ENCODE measurements around the gene PAK1.

Gene PAK1

DNA sequence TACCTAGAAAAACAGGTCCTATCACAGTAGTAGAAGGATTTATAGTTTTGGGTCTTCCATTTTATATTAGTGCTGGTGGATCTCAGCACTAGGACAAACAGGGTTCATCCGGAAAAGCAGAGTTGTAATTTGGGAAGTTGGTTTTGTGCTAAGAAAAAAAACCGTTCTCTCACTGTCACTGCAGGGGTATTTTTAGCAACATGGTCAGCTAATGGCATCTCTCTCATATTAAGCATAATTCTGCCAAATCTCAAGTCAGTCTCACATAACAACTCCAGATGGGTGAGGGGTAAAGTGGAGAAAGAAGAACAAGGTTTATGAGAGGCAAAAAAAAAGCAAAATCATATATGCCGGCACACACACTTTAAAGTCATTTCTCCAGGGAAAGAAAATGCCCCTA is 120.8 kb downstream of the PAK1 start:
- H3K9ac ChIP-seq (ENCODE audit: low read depth in 1 of 2, low read length in 2 of 2): no peak overlapping the region

DNA sequence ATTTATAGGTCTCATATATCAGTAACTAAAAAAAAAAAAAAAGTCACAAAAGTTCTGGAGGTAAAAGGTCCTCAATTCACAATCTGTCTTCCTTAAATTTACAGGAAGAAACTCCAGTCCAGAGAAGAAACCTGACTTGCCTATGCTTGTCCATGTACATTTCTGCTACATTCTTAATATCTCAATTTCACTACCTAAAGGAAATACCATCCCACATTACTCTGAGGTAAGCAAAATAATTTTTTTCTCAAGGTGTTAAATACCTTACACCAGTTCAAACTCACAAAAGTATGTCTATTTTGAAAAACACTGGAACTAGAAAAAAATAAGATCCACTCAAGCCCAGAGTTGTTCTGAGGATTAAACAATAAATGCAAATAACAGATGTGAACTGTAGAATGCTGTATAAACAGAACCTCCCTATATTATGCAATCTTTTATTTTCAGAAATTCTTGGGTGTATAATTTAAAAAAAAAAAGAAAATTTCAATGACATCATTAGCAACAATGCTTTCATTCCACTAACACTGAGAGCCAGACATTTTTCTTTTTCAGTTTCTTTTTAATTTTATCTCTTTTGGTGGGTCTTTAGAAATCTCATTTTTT is 122.5 kb downstream of the PAK1 start:
- Histone ChIP-seq H3K27me3 (ENCODE audit: control insufficient read depth in 1 of 2, insufficient read depth in 2 of 2, low read length in 2 of 2) (no peaks in the 10 kb centered on the region), H3K9ac (ENCODE audit: low read depth in 1 of 2, low read length in 2 of 2) (no peak overlapping the region), H3K4me3 (ENCODE audit: low read depth in 1 of 2, low read length in 2 of 2) (no peak overlapping the region), H3K27ac (ENCODE audit: low read depth, low read length) (no peak overlapping the region), H3K36me3 (ENCODE audit: control insufficient read depth in 1 of 2, insufficient read depth in 2 of 2, low read length in 2 of 2) (peaks cover 5 to 34% of the 10 kb centered on the region in 2 donors), H3K4me1 (ENCODE audit: control insufficient read depth in 1 of 2, insufficient read depth in 2 of 2, low read length in 2 of 2) (no peaks in the 10 kb centered on the region), H3K9me3 (ENCODE audit: control insufficient read depth in 1 of 2, low read length in 2 of 2) (no peaks in the 10 kb centered on the region)

More for the DNA sequence above, 120.8 kb downstream of the PAK1 start:
- Histone ChIP-seq H3K4me3 (ENCODE audit: low read depth in 1 of 2, low read length in 2 of 2) (no peak overlapping the region), H3K4me1 (ENCODE audit: control insufficient read depth in 1 of 2, insufficient read depth in 2 of 2, low read length in 2 of 2) (no peaks in the 10 kb centered on the region), H3K36me3 (ENCODE audit: control insufficient read depth in 1 of 2, insufficient read depth in 2 of 2, low read length in 2 of 2) (peaks cover 7 to 38% of the 10 kb centered on the region in 2 donors), H3K9me3 (ENCODE audit: control insufficient read depth in 1 of 2, low read length in 2 of 2) (no peaks in the 10 kb centered on the region), H3K27me3 (ENCODE audit: control insufficient read depth in 1 of 2, insufficient read depth in 2 of 2, low read length in 2 of 2) (no peaks in the 10 kb centered on the region), H3K27ac (ENCODE audit: low read depth, low read length) (no peak overlapping the region)

DNA sequence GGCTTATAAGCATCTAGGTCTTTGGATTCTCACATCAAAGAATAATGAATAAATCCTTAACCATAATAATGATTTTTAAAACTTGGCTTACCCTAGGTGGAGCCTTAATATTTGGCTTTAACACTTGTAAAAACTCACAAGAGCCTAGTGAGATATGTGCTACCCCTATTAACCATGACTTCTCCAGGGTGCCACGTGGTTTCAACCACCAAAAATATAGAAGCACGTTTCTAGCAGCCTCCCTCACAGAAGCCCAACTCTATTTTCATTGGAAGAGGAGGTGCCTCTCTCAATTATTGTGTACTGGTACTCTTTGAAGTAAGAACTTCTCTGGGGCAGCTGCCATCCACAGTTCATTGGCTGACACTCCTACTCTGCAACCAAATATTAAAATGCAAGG is 125.9 kb downstream of the PAK1 start:
- no peak overlapping the region for H3K27ac ChIP-seq (ENCODE audit: low read depth, low read length)
- H3K27me3 ChIP-seq (ENCODE audit: control insufficient read depth in 1 of 2, insufficient read depth in 2 of 2, low read length in 2 of 2): no peaks in the 10 kb centered on the region
- H3K9me3 ChIP-seq (ENCODE audit: control insufficient read depth in 1 of 2, low read length in 2 of 2): no peaks in the 10 kb centered on the region
- no peak overlapping the region for H3K9ac ChIP-seq (ENCODE audit: low read depth in 1 of 2, low read length in 2 of 2)
- H3K4me3 ChIP-seq (ENCODE audit: low read depth in 1 of 2, low read length in 2 of 2): no peak overlapping the region
- H3K36me3 ChIP-seq (ENCODE audit: control insufficient read depth in 1 of 2, insufficient read depth in 2 of 2, low read length in 2 of 2): peaks cover 6 to 25% of the 10 kb centered on the region in 2 donors
- H3K4me1 ChIP-seq (ENCODE audit: control insufficient read depth in 1 of 2, insufficient read depth in 2 of 2, low read length in 2 of 2): no peaks in the 10 kb centered on the region

DNA sequence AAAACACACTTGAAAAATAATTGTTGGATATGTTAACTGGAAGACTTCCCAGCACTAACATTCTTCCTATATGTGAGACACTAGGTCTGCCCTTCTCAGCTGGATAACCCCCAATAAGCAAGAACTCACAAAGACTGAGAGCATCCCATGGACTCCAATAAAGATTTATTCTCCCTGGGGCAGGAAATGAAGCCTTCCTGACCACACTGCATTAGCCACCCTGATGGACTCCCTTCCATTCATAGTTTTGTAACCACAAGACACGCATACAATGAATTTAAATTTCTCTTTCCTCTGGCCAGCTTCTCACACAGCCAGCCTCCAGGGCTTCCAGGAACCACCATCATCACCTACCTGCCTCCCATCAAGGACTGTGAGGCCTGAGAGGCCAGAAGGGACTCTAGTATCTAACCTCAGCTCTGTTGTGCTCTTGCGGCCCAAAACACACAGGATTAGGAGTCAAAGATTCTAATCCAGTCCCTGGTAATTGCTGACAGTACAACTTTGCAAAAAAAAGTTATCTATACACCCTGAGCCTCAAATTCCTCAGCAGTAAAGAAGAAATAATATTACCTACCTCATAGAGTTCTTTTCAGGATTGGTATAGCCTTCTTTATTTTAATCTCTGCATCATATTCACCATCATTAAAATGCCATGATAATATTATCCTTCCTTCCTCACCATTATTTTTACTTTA is 126.8 kb downstream of the PAK1 start:
- Histone ChIP-seq H3K4me3 (ENCODE audit: low read depth in 1 of 2, low read length in 2 of 2) (no peak overlapping the region), H3K9ac (ENCODE audit: low read depth in 1 of 2, low read length in 2 of 2) (no peak overlapping the region), H3K27me3 (ENCODE audit: control insufficient read depth in 1 of 2, insufficient read depth in 2 of 2, low read length in 2 of 2) (no peaks in the 10 kb centered on the region), H3K4me1 (ENCODE audit: control insufficient read depth in 1 of 2, insufficient read depth in 2 of 2, low read length in 2 of 2) (no peaks in the 10 kb centered on the region), H3K27ac (ENCODE audit: low read depth, low read length) (no peak overlapping the region), H3K9me3 (ENCODE audit: control insufficient read depth in 1 of 2, low read length in 2 of 2) (no peaks in the 10 kb centered on the region), H3K36me3 (ENCODE audit: control insufficient read depth in 1 of 2, insufficient read depth in 2 of 2, low read length in 2 of 2) (peaks cover 8 to 17% of the 10 kb centered on the region in 2 donors)

DNA sequence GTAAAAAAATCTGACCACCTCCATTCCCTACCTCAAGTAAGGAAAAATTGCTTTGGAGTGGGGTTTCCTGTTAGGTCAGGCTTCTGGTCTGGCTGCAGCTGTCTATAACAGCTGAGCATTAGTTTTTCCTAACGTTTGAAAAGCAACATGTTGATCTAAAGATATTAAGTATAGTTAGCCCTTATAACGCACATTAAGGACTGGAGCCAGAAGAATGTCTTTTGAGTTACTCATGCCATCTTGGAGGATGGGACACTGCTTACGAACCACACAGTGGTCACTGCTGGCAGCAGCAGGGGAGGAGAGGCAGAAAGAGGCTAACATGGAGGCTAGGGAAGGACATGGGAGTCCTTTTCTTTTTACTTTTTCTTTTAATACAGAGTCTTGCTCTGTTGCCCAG is 128.3 kb downstream of the PAK1 start:
- Histone ChIP-seq H3K36me3 (ENCODE audit: control insufficient read depth in 1 of 2, insufficient read depth in 2 of 2, low read length in 2 of 2) (peaks cover 11 to 25% of the 10 kb centered on the region in 2 donors), H3K4me3 (ENCODE audit: low read depth in 1 of 2, low read length in 2 of 2) (no peak overlapping the region), H3K27ac (ENCODE audit: low read depth, low read length) (no peak overlapping the region), H3K4me1 (ENCODE audit: control insufficient read depth in 1 of 2, insufficient read depth in 2 of 2, low read length in 2 of 2) (no peaks in the 10 kb centered on the region), H3K9ac (ENCODE audit: low read depth in 1 of 2, low read length in 2 of 2) (no peak overlapping the region), H3K9me3 (ENCODE audit: control insufficient read depth in 1 of 2, low read length in 2 of 2) (no peaks in the 10 kb centered on the region), H3K27me3 (ENCODE audit: control insufficient read depth in 1 of 2, insufficient read depth in 2 of 2, low read length in 2 of 2) (no peaks in the 10 kb centered on the region)

DNA sequence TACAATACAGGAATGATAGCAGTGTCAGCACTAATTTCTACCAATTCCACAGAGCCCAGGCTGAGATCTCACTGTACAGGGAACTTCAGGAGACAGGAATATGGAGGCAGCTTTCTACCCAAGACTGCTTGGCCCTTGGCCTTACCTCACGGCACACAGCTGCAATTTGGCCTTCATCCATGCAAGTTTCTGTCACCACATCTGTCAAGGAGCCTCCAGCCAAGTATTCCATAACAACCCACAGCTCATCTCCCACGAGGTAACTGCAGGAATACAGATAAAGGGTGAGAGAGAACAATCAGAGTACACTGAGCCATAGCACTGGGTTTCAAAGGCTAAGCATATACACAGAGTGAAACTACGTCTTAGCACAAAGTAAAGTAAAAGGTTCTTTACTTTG is 133.4 kb downstream of the PAK1 start:
- Histone ChIP-seq H3K4me3 (ENCODE audit: low read depth in 1 of 2, low read length in 2 of 2) (no peak overlapping the region), H3K9ac (ENCODE audit: low read depth in 1 of 2, low read length in 2 of 2) (no peak overlapping the region), H3K27me3 (ENCODE audit: control insufficient read depth in 1 of 2, insufficient read depth in 2 of 2, low read length in 2 of 2) (no peaks in the 10 kb centered on the region), H3K27ac (ENCODE audit: low read depth, low read length) (no peak overlapping the region), H3K4me1 (ENCODE audit: control insufficient read depth in 1 of 2, insufficient read depth in 2 of 2, low read length in 2 of 2) (no peaks in the 10 kb centered on the region), H3K9me3 (ENCODE audit: control insufficient read depth in 1 of 2, low read length in 2 of 2) (no peaks in the 10 kb centered on the region), H3K36me3 (ENCODE audit: control insufficient read depth in 1 of 2, insufficient read depth in 2 of 2, low read length in 2 of 2) (peaks cover 25 to 40% of the 10 kb centered on the region in 2 donors)

DNA sequence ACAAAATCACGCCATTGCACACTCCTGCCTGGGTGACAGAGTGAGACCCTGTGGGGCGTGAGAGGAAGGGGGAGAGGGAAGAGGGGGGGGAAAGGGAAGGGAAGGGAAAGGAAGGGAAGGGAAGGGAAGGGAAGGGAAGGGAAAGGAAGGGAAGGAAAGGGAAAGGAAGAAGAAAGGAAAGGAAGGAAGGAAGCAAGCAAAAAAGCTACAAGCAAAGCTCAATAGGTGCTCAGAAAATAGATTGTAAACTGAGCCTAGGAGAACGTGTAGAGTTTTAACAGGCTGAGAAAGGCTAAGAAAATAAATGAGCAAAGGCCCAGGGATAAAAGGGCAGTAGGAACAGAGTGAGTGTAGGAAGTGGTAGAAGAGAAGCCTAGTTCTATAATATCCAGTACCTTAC is 141.6 kb downstream of the PAK1 start:
- peaks cover 14 to 42% of the 10 kb centered on the region in 2 donors for H3K36me3 ChIP-seq (ENCODE audit: control insufficient read depth in 1 of 2, insufficient read depth in 2 of 2, low read length in 2 of 2)
- no peak overlapping the region for H3K4me3 ChIP-seq (ENCODE audit: low read depth in 1 of 2, low read length in 2 of 2)
- peaks cover 0 to 2% of the 10 kb centered on the region in 2 donors for H3K9me3 ChIP-seq (ENCODE audit: control insufficient read depth in 1 of 2, low read length in 2 of 2)
- no peaks in the 10 kb centered on the region for H3K27me3 ChIP-seq (ENCODE audit: control insufficient read depth in 1 of 2, insufficient read depth in 2 of 2, low read length in 2 of 2)
- no peak overlapping the region for H3K27ac ChIP-seq (ENCODE audit: low read depth, low read length)
- H3K9ac ChIP-seq (ENCODE audit: low read depth in 1 of 2, low read length in 2 of 2): no peak overlapping the region
- H3K4me1 ChIP-seq (ENCODE audit: control insufficient read depth in 1 of 2, insufficient read depth in 2 of 2, low read length in 2 of 2): no peaks in the 10 kb centered on the region

DNA sequence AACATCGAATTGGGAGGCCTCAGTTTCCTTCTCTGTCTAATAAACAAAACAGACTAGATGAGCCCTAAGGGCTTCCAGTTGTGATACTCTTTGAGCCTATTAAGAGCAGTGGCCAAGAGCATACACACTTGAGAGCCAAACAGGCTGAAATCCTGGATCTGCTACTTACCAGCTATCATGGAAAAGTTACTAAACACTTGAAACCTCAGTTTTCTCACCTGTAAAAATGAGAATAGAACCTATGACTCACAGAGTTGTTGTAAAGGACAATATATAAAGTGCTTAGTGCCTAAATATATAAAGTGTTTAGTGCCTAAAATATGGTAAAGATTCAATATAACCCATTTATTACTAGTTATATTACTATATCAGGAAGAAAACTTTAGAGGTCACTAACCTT is 148.7 kb downstream of the PAK1 start:
- Histone ChIP-seq H3K4me1 (ENCODE audit: control insufficient read depth in 1 of 2, insufficient read depth in 2 of 2, low read length in 2 of 2) (no peaks in the 10 kb centered on the region), H3K27ac (ENCODE audit: low read depth, low read length) (no peak overlapping the region), H3K9me3 (ENCODE audit: control insufficient read depth in 1 of 2, low read length in 2 of 2) (no peaks in the 10 kb centered on the region), H3K4me3 (ENCODE audit: low read depth in 1 of 2, low read length in 2 of 2) (no peak overlapping the region), H3K27me3 (ENCODE audit: control insufficient read depth in 1 of 2, insufficient read depth in 2 of 2, low read length in 2 of 2) (no peaks in the 10 kb centered on the region), H3K9ac (ENCODE audit: low read depth in 1 of 2, low read length in 2 of 2) (no peak overlapping the region), H3K36me3 (ENCODE audit: control insufficient read depth in 1 of 2, insufficient read depth in 2 of 2, low read length in 2 of 2) (peaks cover 17 to 41% of the 10 kb centered on the region in 2 donors)

DNA sequence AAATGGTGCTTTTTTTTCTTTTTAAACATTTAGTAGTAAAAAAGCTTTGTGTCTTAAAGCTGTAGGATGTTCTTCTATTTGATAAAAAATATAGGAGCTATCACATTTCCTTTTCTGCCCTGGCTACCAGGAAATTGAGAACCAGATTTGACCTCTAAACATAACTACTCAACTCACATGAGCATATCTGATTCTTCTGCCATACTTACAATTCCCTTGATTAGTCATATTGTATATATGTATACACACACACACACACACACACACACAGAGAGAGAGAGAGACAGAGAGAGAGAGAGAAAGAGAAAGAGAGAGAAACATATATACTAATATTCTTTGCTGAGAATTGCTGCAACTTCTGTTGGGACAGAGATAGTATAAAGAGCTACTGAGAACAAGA is 149.4 kb downstream of the PAK1 start:
- Histone ChIP-seq H3K36me3 (ENCODE audit: control insufficient read depth in 1 of 2, insufficient read depth in 2 of 2, low read length in 2 of 2) (peaks cover 17 to 41% of the 10 kb centered on the region in 2 donors), H3K9me3 (ENCODE audit: control insufficient read depth in 1 of 2, low read length in 2 of 2) (no peaks in the 10 kb centered on the region), H3K27me3 (ENCODE audit: control insufficient read depth in 1 of 2, insufficient read depth in 2 of 2, low read length in 2 of 2) (no peaks in the 10 kb centered on the region), H3K27ac (ENCODE audit: low read depth, low read length) (no peak overlapping the region), H3K9ac (ENCODE audit: low read depth in 1 of 2, low read length in 2 of 2) (no peak overlapping the region), H3K4me1 (ENCODE audit: control insufficient read depth in 1 of 2, insufficient read depth in 2 of 2, low read length in 2 of 2) (no peaks in the 10 kb centered on the region), H3K4me3 (ENCODE audit: low read depth in 1 of 2, low read length in 2 of 2) (no peak overlapping the region)

DNA sequence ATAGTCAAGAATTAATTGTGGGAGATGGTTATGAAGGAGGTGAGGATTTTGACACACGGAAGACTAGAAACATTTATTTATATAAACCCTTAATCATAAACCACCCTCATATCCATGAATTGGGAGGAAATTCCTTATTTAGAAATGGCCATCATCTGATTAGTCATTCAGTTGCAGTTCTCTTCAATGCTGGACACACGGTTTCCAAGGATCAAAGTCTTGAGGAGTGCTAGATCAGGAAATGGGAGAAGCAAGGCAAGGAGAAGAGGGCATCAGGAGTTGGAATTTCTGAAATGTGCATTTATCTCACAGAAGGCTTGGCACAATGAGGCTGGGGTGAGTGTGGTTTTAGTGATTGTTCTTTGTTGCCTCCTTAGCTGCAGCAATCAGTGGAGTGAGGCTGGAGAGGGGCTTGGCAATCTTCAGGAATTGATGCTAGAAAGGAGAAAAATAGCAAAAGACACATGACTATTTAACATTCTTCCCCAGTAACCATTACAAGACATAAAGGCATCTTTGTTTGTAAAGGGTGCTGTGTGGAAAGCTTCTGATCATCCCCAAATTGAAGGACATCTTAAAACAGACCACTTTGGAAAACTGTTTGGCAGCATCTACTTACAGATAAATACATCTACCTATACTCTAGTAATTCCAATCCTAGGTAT is 150.8 kb downstream of the PAK1 start:
- Histone ChIP-seq H3K36me3 (ENCODE audit: control insufficient read depth in 1 of 2, insufficient read depth in 2 of 2, low read length in 2 of 2) (peaks cover 17 to 41% of the 10 kb centered on the region in 2 donors), H3K27ac (ENCODE audit: low read depth, low read length) (no peak overlapping the region), H3K9me3 (ENCODE audit: control insufficient read depth in 1 of 2, low read length in 2 of 2) (no peaks in the 10 kb centered on the region), H3K4me3 (ENCODE audit: low read depth in 1 of 2, low read length in 2 of 2) (no peak overlapping the region), H3K27me3 (ENCODE audit: control insufficient read depth in 1 of 2, insufficient read depth in 2 of 2, low read length in 2 of 2) (no peaks in the 10 kb centered on the region), H3K4me1 (ENCODE audit: control insufficient read depth in 1 of 2, insufficient read depth in 2 of 2, low read length in 2 of 2) (no peaks in the 10 kb centered on the region), H3K9ac (ENCODE audit: low read depth in 1 of 2, low read length in 2 of 2) (no peak overlapping the region)
